HL-60/S4 (cell line): ENCODE measurements around the gene PHLPP1.

Experiments
- in situ Hi-C: fragments of 300-500 bp; cut with MboI; formaldehyde crosslinking; loops from 2 replicates; pipeline ENCODE4 v1.14.3; 2022; ENCODE audit warnings: low sequenced_read_pairs

PHLPP1 gene

GRCh38 chr18:62933261-62933887, 218.0 kb downstream of the PHLPP1 start:
- in situ Hi-C loops = no loop called here

DNA sequence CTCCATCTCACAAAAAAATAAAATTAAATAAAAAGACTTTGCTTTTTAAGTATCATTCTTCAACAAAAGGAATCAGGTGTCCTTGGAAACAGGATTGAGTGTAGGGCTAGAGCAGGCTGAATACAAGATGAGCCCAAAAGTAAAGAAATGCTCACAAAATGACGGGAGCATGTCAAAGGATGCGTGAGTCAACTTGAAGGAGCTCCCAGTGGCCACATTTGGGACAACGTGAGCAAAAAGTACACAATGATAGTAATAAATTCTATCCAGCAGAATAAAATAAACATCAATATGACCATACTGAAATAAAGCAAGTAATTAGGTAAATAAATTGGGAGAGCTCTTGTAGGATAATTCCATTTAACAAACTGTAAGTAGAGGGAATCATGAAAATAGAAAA, 220.7 kb downstream of the PHLPP1 start:
- in situ Hi-C loops = no loop called here

- in situ Hi-C loops = no loop called here
These were observed 221.7 kb downstream of the PHLPP1 start for GRCh38 chr18:62937065-62937464.

DNA sequence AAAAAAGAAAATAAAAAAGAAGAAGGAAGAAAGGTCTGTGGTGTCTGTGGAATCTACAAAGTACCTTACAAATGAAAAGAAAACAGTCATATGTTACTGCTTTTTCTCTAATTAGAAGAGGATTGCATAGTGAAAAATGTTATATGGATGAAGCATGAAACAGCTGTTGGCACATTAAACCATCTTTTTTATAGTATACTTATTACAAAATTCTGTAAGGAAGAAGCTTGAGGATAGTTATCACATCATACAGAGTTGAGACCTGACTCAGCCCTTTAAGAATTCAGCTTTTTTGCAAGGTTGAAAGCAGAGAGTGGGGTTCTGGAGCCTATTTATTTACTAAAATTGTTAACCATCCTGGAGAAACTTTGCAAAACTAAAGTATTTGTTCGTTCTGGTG, 222.7 kb downstream of the PHLPP1 start:
- in situ Hi-C loops = no loop called here

- in situ Hi-C loops = no loop called here
These were observed 223.1 kb downstream of the PHLPP1 start for GRCh38 chr18:62938487-62938886.

GRCh38 chr18:62939433-62939832, 224.1 kb downstream of the PHLPP1 start:
- in situ Hi-C loops = no loop called here

- in situ Hi-C loops = no loop called here
These were observed 224.6 kb downstream of the PHLPP1 start for GRCh38 chr18:62939926-62940325.

GRCh38 chr18:62942578-62942977, 227.2 kb downstream of the PHLPP1 start:
- in situ Hi-C loops = no loop called here

GRCh38 chr18:62944454-62944853, 229.1 kb downstream of the PHLPP1 start:
- in situ Hi-C loops = no loop called here

GRCh38 chr18:62948788-62949187, 233.4 kb downstream of the PHLPP1 start:
- in situ Hi-C loops = no loop called here

- in situ Hi-C loops = loop anchor here (10.0 kb wide), 1 partner anchor 235 kb away; the partner anchor contains the start of gene PHLPP1
These were observed 234.9 kb downstream of the PHLPP1 start for GRCh38 chr18:62950246-62950645.

GRCh38 chr18:62952807-62953206, 237.5 kb downstream of the PHLPP1 start:
- in situ Hi-C loops = loop anchor here (10.0 kb wide), 1 partner anchor 238 kb away; the partner anchor contains the start of gene PHLPP1

- in situ Hi-C loops = loop anchor here (10.0 kb wide), 1 partner anchor 239 kb away; the partner anchor contains the start of gene PHLPP1
These were observed 238.3 kb downstream of the PHLPP1 start for GRCh38 chr18:62953663-62954062.

GRCh38 chr18:62954366-62954765, 239.0 kb downstream of the PHLPP1 start:
- in situ Hi-C loops = loop anchor here (10.0 kb wide), 1 partner anchor 240 kb away; the partner anchor contains the start of gene PHLPP1

DNA sequence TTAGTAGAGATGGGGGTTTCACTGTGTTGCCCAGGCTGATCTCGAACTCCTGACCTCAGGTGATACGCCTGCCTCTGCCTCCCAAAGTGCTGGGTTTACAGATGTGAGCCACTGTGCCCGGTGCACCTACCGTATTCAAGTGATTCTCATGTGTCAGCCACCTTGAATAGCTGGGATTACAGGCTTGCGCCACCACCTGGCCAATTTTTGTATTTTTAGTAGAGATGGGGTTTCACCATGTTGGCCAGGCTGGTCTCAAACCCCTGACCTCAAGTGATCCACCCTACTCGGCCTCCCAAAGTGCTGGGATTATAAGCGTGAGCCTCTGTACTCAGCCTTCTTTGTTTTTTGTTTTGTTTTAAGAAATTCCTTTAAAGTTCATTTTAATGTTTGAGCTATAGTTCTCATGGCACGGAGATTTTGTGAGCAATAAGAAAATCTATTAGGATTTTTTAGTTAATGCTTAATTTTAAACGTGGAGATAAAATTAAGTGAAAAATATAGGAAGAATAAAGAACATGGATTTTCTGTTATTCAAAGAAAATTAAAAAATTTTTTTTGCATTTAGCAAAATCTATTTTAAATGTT, 242.6 kb downstream of the PHLPP1 start:
- in situ Hi-C loops = loop anchor here (10.0 kb wide), 1 partner anchor 243 kb away; the partner anchor contains the start of gene PHLPP1

DNA sequence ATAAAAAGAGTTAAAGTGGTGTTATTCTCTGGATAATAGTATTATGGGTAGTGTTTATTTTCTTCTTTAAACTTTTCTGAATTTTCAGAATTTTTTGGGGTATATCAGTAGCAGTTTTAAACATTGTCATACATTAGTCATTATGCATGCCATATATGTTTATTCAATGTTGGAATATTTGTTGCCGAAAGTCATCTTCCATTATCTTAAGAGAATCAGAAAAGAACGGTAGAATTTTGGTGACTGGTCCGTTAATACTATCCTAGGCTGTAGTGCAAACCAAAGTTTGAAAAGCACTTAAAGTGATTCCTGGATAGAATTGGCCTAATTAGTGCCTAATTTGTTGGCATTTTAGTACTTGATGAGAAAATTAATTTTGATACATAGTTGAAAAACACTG, 244.1 kb downstream of the PHLPP1 start:
- in situ Hi-C loops = loop anchor here (10.0 kb wide), 1 partner anchor 245 kb away; the partner anchor contains the start of gene PHLPP1

DNA sequence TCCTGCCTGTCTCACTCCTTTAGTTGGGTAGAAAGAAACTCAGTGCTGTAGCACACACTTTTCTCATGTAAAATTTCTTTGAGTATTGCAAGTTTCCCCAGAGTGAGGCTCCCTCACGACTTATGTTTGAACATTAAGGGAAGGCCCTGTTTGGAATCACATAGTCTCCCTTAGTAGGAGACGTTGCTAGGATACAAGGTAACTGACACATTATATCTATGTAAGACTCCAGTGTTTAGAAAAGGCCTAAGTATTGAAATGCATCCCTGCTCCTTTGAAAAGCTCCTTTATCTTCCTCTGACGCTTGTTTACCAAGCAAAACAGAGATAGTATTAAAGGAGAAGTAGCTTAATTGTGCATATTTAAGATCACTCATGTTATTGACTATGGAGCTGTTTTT, 248.2 kb downstream of the PHLPP1 start:
- in situ Hi-C loops = no loop called here

GRCh38 chr18:62964432-62964831, 249.1 kb downstream of the PHLPP1 start:
- in situ Hi-C loops = no loop called here

- in situ Hi-C loops = no loop called here
These were observed 251.7 kb downstream of the PHLPP1 start for GRCh38 chr18:62967089-62967488.

DNA sequence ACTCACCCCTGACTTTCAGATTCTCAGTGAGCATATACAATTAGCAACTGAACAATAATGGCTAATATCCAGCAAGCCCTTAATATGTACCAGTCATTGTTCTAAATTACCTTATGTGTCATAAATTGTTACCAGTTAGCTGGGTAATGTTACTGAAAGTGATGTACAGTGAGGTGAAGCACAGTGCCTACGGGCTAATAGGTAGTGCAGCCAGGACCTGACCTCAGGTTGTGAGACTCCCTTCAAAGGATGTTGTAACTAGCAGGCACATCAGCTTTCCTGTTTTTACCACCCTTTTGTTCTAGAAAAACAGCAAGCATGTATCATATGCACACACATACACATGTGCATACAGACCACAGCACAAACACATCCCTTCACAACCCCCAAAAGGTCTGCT, 258.3 kb downstream of the PHLPP1 start:
- in situ Hi-C loops = no loop called here

DNA sequence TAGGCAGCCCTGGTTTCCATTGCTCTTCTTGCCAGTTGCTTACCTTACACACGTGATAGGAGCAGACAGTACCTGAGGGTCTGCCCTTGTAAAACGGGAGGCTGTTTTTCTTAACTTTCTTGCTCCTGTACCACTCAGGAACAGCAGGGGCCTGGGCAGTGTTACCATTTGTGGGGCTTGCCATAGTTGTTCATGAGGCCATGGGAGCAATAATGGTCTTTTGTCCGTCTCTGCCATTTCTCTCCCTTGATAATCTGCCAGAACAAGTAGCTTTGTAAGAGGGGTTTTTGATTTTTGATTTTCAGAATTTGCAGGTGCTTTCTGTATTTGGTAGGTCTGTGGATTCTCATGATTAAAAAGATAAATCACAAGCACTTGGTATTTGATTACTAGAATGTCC, 259.0 kb downstream of the PHLPP1 start:
- in situ Hi-C loops = no loop called here

GRCh38 chr18:62974928-62975675, 259.8 kb downstream of the PHLPP1 start:
- in situ Hi-C loops = loop anchor here (25.0 kb wide), 2 partner anchors 338 to 538 kb away; no protein-coding TSS in a partner anchor
